Measurements from ENCODE around the gene PTPN13.

GRCh38 chr4:86755388-86755787, 161.3 kb downstream of the PTPN13 start:
- TF ChIP-seq, protein P1, sequence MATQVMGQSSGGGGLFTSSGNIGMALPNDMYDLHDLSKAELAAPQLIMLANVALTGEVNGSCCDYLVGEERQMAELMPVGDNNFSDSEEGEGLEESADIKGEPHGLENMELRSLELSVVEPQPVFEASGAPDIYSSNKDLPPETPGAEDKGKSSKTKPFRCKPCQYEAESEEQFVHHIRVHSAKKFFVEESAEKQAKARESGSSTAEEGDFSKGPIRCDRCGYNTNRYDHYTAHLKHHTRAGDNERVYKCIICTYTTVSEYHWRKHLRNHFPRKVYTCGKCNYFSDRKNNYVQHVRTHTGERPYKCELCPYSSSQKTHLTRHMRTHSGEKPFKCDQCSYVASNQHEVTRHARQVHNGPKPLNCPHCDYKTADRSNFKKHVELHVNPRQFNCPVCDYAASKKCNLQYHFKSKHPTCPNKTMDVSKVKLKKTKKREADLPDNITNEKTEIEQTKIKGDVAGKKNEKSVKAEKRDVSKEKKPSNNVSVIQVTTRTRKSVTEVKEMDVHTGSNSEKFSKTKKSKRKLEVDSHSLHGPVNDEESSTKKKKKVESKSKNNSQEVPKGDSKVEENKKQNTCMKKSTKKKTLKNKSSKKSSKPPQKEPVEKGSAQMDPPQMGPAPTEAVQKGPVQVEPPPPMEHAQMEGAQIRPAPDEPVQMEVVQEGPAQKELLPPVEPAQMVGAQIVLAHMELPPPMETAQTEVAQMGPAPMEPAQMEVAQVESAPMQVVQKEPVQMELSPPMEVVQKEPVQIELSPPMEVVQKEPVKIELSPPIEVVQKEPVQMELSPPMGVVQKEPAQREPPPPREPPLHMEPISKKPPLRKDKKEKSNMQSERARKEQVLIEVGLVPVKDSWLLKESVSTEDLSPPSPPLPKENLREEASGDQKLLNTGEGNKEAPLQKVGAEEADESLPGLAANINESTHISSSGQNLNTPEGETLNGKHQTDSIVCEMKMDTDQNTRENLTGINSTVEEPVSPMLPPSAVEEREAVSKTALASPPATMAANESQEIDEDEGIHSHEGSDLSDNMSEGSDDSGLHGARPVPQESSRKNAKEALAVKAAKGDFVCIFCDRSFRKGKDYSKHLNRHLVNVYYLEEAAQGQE (IDR thresholded peaks at IDR 0.05; ENCODE audit: insufficient read depth in 1 of 2, low read depth in 2 of 2, low read length in 2 of 2), result no peak
- TF ChIP-seq POLR2AphosphoS5 (IDR thresholded peaks at IDR 0.05; ENCODE audit: low read depth, low read length), result no peak
